GM18526 (cell line): ENCODE data around the gene TEDDM1.

Source experiments
- POLR2A ChIP-seq: IDR thresholded peaks from 3 replicates; pipeline ENCODE4 v1.6.1; 2011; ENCODE audit not compliant: insufficient read length; ENCODE audit errors: extremely low read depth

The TEDDM1 gene, protein sequence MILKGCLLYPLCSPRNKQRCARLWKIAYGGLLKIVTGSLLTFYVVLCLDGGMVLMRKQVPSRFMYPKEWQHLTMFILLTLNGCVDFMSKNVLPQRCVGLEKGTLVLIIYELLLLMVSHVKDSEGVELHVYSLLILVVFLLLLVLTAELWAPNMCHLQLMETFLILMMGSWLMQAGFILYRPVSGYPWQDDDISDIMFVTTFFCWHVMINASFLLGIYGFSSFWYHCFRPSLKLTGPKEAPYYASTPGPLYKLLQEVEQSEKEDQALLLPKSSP

DNA sequence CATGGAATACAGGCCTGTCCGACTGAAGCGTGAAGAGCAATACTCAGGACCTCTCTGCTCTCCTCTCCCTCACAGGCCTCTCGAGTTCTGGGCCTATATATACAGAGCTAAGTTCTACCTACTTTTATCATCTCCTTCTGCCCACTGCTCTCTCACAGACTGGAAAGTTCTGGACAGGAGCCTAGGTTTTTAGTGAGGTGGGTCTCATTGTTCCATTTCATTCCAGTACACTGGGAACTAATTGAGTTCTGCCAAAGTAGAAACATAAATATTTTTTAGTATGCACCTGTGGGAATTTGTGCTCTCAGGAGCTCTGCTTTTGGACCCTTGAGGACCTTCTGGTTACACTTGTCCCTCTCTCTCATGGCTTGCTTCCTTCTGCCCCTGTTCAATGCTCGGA, at the start of gene TEDDM1:
TEDDM1 (minus strand) TSS at position 101 of the 400 bp plus-strand sequence. CDS start 182 bp downstream, outside the sequence.
- no peak for TF ChIP-seq POLR2A

DNA sequence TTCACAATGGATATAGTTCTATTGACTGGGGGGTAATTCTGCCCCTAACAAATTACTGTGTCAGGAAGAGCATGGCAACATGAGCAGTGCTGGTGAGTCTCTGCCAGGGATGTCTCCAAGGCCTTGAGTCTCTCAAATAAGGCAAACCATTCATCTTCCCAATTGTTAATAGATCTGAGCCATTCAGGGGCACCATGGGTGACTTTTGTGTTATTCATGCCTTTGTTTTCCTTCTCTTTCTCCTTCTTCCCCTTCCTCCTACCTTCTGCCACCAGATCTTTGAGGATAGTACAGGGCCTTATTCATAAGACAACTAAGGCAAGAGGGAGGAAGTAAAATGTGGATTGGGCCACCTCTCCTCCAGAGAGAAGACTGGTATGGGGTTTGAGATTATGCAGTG, 49.6 kb upstream of the TEDDM1 start, which contains the start of gene RGSL1:
RGSL1 (plus strand) TSS at position 60 of the 400 bp plus-strand sequence; CDS start at position 80, 20 bp downstream.
- no peak for TF ChIP-seq POLR2A

DNA sequence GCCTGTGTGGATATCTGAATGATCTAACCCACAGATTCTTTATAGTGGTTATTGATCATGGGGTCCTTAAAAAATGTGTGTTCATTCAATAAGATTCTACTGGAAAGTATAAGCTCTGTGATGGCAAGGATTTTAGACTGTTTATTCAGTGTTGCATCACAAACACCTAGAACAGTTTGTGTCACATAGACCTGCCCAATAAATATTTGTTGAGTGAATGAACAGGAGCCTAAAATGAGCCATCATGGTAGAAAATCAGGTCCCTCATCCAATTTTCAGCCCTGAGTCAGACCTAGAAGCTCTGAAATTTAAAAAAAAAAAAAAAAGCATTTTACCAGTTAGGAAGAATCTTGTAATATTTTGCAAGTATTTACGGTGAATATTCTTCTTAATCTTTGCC, 47.2 kb upstream of the TEDDM1 start:
- TF ChIP-seq POLR2A: no peak

DNA sequence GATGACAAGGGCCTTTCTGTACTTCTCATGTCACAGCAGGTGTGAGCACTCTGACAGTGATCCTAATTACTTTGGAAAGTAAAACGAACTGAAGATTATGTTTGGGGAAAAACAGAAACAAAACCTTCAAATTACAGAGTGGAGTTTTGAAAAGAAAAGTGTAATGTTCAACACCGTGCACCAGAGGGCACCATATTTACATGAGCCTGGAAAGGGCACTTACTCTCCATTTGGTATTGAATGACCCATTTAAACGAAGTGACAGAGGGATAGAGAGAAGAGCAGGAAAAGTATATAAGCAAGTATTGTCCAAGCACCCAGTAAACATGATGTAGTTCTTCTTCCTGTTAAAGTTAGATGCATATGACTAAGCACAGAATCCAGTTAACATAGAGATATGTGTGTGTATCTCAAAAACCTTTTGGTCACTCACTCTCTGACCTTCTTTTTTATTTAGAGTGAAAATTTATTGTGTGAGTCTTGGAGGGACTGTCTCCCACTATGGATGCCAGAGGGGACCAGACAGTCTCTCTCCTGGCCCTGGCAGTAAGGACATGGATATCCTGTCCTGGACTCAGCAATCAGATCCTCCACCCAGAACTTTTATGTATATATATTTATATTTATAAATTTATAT, 45.7 kb upstream of the TEDDM1 start:
- no peak for TF ChIP-seq POLR2A

DNA sequence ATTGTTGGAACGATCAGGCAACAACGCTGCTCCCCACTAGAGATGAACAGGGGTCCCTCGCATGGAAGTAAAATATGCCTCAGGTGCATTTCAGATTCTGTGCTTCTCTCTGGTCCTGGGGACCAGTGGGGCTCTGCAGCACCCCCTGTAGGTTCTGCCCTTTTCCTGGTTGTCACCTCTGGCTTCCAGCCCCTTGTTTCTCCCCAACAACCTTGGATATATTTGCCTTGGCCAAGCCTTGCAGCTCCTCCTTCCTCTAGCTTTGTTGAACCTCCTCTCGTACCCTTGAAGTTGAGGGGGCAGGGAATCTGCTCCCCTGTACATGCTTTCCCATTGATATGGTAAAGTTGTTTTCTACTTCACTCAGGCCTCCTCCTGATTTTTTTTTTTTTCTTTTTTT, 44.0 kb upstream of the TEDDM1 start:
- no peak for TF ChIP-seq POLR2A

DNA sequence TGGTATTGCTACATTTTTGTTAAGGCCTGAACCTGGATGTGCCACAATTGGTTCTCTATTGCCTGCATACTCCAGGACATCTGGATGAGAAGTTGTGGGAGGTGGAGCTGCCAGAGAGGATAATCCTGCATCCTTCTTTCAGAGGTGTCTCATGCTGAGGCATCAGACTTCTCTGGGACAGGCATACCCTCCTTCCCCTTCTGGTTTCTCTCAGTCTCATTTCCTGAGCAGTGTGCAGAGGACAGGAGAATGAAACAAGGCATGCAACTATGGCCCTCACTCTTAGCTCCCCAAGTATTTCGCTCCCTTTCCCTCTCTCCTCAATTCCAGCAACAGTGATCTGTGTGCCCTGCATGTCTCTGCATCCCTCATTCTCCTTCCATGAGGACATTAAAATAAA, 41.9 kb upstream of the TEDDM1 start:
- TF ChIP-seq POLR2A: no peak

DNA sequence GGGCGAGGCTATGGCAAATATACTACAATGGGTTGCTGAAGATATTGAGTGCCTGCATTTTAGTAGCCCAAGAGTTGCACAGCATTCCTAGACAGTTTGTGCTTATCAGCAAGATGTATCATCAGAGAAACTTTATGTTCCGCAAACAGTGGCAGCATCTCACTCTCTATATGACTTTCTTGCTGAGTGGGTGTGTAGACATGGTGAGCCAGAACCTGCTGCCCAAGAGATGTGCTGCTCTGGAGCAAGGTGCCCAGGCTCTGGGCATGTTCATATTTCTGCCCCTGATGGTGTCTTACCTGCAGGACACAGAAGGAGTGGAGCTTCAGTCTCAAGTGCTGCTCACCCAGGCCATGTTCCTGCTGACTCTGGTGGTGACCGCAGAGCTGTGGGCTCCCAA, 41.3 kb upstream of the TEDDM1 start:
- TF ChIP-seq POLR2A: no peak

DNA sequence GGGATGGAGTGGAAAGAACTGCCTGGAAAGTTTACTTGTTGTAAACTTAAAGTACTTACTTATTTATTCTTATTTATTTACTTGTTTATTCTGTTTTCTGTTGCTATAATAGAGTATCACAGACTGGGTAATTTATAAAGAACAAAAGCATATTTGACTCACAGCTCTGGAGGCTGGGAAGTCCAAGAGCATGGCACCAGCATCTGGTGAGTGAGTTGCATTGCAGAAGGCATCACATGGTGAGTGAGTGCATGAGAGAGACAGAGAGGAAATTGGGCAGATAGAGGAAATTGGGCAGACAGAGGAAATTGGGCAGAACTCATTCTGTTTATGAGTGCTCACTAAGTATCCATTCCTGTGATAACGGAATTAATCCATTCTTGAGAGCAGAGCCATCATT, 37.9 kb upstream of the TEDDM1 start:
- no peak for TF ChIP-seq POLR2A

DNA sequence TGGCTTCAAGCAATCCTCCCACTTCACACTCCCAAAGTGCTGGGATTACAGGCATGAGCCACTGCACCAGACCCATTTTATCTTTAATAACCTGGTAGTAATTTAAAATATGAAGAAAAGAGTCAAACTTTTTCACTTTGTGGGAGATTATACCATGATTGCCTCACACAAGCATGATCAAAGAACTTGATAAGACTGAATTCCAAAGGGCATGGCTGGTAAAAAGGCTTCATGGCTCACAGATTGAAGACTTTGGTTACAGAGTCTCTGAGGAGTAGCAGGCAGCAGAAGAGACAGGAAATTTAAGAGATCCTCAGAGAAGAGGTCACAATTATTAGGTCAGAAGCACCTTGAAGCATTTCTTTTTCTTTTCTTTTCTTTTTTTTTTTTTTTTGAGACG, 33.1 kb upstream of the TEDDM1 start:
- TF ChIP-seq POLR2A: no peak

DNA sequence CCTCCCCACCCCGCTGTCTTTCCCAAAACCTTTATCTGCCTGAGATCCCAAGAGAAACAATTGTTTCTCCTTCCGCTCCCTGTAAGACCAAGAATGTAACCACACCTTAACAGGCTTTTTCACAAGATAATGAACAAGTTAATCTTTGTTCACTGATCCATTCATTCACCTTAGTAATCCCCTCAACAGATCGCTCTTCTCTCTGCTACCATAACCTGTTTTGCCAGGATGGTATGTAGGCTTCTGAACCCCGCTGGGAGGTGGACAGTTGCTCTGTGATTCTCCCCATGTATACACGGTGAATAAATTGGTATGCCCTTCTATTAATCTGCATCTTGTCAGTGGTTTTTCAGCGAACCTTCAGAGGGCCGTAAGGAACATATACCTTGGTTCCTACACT, 30.8 kb upstream of the TEDDM1 start:
- no peak for TF ChIP-seq POLR2A

DNA sequence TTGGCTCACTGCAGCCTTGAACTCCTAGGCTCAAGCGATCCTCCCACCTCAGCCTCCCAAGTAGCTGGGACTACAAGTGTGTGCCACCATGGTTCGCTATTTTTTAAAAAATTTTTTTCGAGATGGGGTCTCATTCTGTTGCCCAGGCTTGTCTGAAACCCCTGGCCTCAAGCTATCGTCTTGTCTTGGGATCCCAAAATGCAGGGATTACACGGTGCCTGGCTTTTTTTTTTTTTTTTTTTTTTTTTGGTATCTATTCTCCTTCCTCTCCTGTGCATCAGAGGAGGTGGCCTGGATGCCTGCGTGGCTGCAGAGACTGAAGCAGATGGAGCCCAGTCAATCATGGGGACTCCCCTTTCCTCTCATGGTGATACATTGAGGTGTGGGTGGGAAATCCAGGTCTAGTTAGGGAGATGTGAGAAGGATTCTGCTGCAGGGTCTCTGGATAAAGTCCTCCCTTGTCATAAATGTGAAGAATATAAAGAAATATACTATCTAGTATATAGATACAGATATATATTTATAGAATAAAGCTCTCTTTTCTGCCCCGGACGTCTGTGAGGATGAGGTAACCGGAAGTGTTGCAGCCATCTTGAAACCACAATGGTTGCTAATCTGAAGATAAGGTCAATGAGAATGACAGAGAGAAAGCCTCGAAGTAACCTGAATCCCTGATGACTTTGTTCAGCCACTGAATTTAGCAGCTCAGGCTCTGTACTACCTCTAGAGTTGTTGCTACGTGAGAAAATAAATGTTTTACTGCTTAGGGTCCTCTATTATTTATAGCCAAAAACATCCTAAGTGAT, 30.0 kb upstream of the TEDDM1 start:
- no peak for TF ChIP-seq POLR2A

DNA sequence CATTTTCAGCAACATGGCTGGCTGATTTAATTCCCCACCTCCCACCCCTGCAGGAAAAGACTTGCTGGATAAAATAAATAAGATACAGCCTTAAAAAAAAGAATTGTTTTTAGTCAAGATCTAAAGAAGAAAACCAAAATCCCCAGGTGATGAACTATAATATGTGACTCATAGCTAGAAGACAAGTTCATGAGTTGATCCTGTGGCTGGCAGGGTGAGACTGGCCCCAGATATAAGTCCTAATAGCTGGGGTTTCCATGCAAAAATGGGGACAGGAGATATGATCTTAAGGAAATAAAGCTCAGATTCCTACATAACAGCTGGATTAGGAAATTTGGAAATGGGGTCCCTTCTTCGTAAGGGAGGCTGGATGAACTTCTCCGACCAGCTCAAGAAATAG, 27.6 kb upstream of the TEDDM1 start:
- TF ChIP-seq POLR2A: no peak

DNA sequence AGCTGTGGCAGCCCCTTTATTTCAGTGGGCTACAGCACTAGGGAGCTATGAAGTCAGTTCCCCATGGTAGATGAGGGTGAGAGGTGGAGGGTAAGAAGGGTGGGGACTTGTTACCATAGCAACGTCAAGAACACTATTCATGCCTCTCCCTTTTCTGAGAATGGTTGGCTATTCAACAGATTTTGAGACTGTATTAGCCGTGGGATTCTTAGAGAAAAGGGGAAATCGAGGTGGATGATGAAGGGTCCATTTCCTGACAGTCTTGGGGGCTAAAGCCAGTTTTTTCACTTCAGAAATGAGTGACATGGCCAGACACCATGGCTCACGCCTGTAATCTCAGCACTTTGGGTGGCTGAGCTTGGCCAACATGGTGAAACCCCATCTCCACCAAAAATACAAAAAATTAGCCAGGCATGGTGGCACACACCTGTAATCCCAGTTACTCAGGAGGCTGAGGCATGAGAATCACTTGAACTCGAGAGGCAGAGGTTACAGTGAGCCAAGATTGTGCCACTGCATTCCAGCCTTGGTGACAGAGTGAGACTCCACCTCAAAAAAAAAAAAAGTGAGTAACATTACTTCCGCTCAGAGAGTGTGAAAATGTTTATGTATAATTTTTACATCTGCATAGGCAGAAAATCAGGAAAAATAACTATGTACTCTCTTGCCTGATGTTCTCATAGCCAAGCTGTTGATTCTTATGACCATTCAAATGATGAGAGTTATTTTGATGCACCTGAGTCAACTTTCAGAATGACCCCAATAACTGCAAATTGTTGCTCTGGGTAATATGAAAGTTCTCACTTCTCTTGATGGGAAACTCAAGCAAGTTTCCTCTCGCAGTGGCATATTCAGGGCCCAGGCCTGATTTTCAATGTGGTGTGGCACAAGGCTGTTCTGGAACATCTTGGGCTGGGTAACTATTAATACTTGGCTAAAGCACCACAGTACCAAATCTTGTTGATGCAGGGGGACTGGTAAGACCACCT, 26.3 kb upstream of the TEDDM1 start:
- no peak for TF ChIP-seq POLR2A

DNA sequence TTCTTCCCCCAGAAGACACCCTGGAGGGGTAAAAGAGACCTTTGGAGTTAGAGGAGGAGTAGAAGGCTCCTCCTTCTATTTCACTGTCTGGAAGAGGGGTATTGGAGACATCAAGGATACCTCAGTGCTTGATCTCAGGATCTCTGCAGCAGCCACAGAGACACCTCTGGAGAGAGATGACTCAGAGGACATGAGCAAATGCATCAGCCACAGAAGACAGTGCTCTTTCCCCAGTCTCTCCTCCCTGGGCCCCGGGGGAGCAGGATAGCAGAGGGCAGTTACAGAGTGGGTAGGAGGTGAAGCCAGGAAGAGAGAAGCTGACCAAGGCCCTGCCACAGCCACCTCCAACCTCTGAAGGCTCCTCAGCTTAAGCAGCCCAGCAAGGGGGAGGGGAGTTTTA, 15.3 kb upstream of the TEDDM1 start:
- no peak for TF ChIP-seq POLR2A

DNA sequence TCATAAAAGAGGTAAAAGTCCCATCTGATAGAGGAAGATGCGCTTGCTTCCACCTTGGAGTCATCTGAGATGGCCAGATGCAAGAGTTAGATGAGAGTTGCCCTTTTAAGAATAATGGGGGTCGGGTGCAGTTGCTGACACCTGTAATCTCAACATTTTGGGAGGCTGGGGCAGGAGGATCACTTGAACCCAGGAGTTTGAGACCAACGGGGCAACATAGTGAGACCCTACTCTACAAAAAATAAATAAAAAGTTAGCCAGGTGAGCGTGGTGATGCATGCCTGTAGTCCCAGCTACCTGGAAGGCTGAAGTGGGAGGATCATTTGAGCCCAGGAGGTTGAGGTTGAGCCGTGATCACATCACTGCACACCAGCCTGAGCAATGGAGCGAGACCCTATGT, 13.5 kb upstream of the TEDDM1 start:
- no peak for TF ChIP-seq POLR2A
